K562 (cell line): Measurements from ENCODE around the gene AP5Z1. TPM values are rescaled to one million over a fixed set of nuclear protein-coding genes. Genes with fewer than 3 reads are reported as not detected.

ENCODE experiments used
- CBFB ChIP-seq: sonication (generic); formaldehyde crosslinking; IDR thresholded peaks from 2 replicates; pipeline ENCODE4 v1.4.0; 2020; ENCODE audit warnings: mild to moderate bottlenecking, missing genetic modification reagents
- FOXM1 ChIP-seq, 2 experiments: fragments of 450-650 bp in 1 of 2; sonication (generic) in 1 of 2; formaldehyde crosslinking in 1 of 2; IDR thresholded peaks; 2 replicates each; pipeline versions ENCODE4 v1.6.1 to v1.9.0; 2017 to 2022; ENCODE audit warnings: low read depth in 2 of 2, mild to moderate bottlenecking in 2 of 2, missing genetic modification reagents in 1 of 2, moderate library complexity in 1 of 2
- HMG20A ChIP-seq: fragments of 450-650 bp; formaldehyde crosslinking; conservative IDR thresholded peaks from 2 replicates; pipeline ENCODE4 v1.4.0; 2020; ENCODE audit warnings: mild to moderate bottlenecking, mixed read lengths
- HMGN3 ChIP-seq: IDR thresholded peaks from 2 replicates; pipeline ENCODE4 v1.6.1; 2011; ENCODE audit warnings: borderline replicate concordance, low read depth, mild to moderate bottlenecking, mixed read lengths, low read length; ENCODE audit not compliant: insufficient read length; ENCODE audit errors: extremely low read depth
- HSF4 ChIP-seq: fragments of 250-450 bp; sonication (Bioruptor Pico); IDR thresholded peaks from 2 replicates; pipeline ENCODE4 v2.1.2; 2022; ENCODE audit warnings: mild to moderate bottlenecking, moderate library complexity, borderline replicate concordance
- POLR2G ChIP-seq: fragments of 200-400 bp; formaldehyde crosslinking; IDR thresholded peaks from 2 replicates; pipeline ENCODE4 v1.6.1; 2017; ENCODE audit warnings: low read depth, mild to moderate bottlenecking, antibody characterized with exemption, low read length, moderate library complexity
- SIN3B ChIP-seq: fragments of 450-650 bp; IDR thresholded peaks from 2 replicates; pipeline ENCODE4 v1.6.1; 2017; ENCODE audit warnings: low read depth, mild to moderate bottlenecking, moderate library complexity
- TCF3 ChIP-seq: sonication (generic); formaldehyde crosslinking; IDR thresholded peaks from 2 replicates; pipeline ENCODE4 v1.4.0; 2020; ENCODE audit warnings: mild to moderate bottlenecking, missing genetic modification reagents
- ZNF324 ChIP-seq: fragments of 250-450 bp; sonication (Bioruptor Pico); IDR thresholded peaks from 2 replicates; pipeline ENCODE4 v1.4.0; 2020; ENCODE audit warnings: mild to moderate bottlenecking
- polyA plus RNA-seq, 8 experiments: library from polyadenylated mRNA; depleted of rRNA in 4 of 8; stranded (reverse) in 5 of 8; unstranded in 3 of 8; fragments of >200 nt; fragmentation: Nextera tagmentation in 2 of 8; fragmentation: Illumina TruSeq in 1 of 8; extraction: Ambion mirVana in 2 of 8; extraction: Trizol in 1 of 8; gene quantifications; 2 replicates each; pipeline versions ENCODE4 v1.2.1 to v1.2.3, GENCODE V29; 2011 to 2014; ENCODE audit warnings: inconsistent platforms in 1 of 8, missing spikeins in 1 of 8
- total RNA-seq, 7 experiments: library from RNA; depleted of rRNA in 6 of 7; stranded (reverse); fragments of >200 nt in 6 of 7; fragmentation: Illumina TruSeq in 2 of 7; extraction: Trizol in 2 of 7; gene quantifications; 2 replicates each; pipeline versions ENCODE4 v1.2.1 to v1.2.3, GENCODE V29; 2011 to 2021; ENCODE audit warnings: low replicate concordance in 1 of 7
- TF ChIP-seq, protein P1 (sequence below): sonication (generic); formaldehyde crosslinking; IDR thresholded peaks from 2 replicates; pipeline ENCODE4 v1.9.0; 2022; ENCODE audit warnings: mild to moderate bottlenecking, missing genetic modification reagents
- TF ChIP-seq, protein P2 (sequence below): sonication (generic); formaldehyde crosslinking; IDR thresholded peaks from 2 replicates; pipeline ENCODE4 v1.5.0; 2020; ENCODE audit warnings: missing genetic modification reagents
- TF ChIP-seq, protein P3 (sequence below), 2 experiments: fragments of 450-650 bp; conservative IDR thresholded peaks; 2 replicates each; pipeline ENCODE4 v1.6.1; 2017; ENCODE audit warnings: mild to moderate bottlenecking in 2 of 2, moderate library complexity in 2 of 2

Gene AP5Z1
- total and polyA plus RNA-seq, 9 of the 15 experiments (the other 6 are each of a cell fraction or from before 2014, with no cell fraction given): 0.06 to 31.1 (median 6.4) TPM

DNA sequence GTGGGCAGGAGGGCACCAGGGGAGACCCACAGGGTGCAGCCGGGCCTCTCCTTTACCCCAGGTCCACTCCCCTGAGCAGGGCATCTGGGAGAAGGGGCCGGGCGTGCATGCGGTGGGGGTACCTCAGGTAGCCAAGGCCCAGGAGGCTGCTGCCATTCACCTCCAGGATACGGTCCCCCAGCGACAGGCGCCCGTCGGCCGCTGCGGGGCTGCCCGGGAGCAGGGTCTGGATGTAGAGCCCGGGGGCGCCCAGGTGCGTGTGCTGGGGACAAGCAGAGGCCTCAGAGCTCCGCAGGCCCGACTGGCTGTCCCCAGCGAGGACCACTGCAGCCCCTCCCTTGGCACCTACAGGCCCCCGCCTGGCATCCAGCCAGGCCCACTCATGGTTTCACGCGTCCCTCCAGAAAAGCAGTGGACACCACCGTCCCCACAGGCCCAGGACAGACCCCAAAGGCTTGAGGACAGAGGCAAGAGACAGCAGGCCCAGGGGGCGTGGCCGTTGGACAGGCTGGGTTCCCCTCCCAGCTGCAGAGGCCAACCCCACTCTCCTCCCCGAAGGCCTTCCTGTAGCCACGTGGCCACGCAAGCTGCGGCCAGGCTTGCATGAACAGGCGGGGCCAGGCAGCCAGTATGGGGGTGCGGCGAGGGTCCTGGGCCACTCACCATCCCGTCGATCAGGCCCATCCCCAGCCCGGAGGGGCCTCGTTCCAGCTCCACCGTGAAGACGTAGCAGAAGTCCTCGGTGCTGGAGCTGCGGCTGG, 24.3 kb downstream of the AP5Z1 start (continued):
- no peak for TF ChIP-seq TCF3 (CRISPR knock-in tag)
- no peak for TF ChIP-seq SIN3B
- TF ChIP-seq POLR2G: peak; percentile 24; the same call in 1 of the 2 replicates
- no peak for TF ChIP-seq FOXM1 (IDR thresholded peaks at IDR 0.05; ENCODE audit: low read depth)
- TF ChIP-seq FOXM1 (CRISPR knock-in tag; IDR thresholded peaks at IDR 0.05; ENCODE audit: low read depth): no peak
- TF ChIP-seq, protein P1, sequence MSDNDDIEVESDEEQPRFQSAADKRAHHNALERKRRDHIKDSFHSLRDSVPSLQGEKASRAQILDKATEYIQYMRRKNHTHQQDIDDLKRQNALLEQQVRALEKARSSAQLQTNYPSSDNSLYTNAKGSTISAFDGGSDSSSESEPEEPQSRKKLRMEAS (CRISPR knock-in tag): peak; percentile 82
- TF ChIP-seq HMGN3: peak; percentile 30
- TF ChIP-seq, protein P2, sequence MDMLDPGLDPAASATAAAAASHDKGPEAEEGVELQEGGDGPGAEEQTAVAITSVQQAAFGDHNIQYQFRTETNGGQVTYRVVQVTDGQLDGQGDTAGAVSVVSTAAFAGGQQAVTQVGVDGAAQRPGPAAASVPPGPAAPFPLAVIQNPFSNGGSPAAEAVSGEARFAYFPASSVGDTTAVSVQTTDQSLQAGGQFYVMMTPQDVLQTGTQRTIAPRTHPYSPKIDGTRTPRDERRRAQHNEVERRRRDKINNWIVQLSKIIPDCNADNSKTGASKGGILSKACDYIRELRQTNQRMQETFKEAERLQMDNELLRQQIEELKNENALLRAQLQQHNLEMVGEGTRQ: peak; percentile 58
- TF ChIP-seq HSF4 (CRISPR knock-in tag): no peak
- TF ChIP-seq, protein P3, sequence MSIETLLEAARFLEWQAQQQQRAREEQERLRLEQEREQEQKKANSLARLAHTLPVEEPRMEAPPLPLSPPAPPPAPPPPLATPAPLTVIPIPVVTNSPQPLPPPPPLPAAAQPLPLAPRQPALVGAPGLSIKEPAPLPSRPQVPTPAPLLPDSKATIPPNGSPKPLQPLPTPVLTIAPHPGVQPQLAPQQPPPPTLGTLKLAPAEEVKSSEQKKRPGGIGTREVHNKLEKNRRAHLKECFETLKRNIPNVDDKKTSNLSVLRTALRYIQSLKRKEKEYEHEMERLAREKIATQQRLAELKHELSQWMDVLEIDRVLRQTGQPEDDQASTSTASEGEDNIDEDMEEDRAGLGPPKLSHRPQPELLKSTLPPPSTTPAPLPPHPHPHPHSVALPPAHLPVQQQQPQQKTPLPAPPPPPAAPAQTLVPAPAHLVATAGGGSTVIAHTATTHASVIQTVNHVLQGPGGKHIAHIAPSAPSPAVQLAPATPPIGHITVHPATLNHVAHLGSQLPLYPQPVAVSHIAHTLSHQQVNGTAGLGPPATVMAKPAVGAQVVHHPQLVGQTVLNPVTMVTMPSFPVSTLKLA (conservative IDR thresholded peaks at IDR 0.05): peak; percentile 45 to 68; a peak in 3 of 4 replicates
- no peak for TF ChIP-seq ZNF324 (CRISPR knock-in tag)
- TF ChIP-seq HMG20A: no peak
- no peak for TF ChIP-seq CBFB (CRISPR knock-in tag)
